ENCODE data around the gene GPR37.

Gene GPR37

DNA sequence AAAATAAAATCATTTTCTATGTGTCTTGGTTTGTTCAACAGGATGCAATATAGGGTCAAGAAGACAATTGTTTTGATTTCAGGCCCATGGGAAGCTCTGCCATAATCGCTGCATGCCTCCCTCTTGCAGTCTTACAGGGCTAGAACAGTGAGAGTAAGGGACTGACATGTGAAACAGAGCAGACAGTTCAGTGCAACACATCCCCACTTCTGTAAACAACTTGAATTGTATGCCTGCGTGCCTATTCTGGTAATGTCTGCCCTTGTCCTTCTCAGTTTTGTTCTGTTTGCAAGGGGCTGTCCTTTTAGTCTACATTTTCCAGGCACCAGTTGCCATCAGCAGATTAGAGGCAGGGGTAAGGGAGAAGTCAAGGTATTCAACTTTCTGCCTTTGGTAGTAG lies 34.8 kb upstream of the GPR37 start:
- Histone ChIP-seq H3K36me3 (ENCODE audit: insufficient read depth, low read length) (no peaks in the 10 kb centered on the region), H3K27ac (ENCODE audit: low read depth, low read length, poor library complexity, severe bottlenecking) (no peak overlapping the region), H3K27me3 (ENCODE audit: insufficient read depth, low read length) (no peaks in the 10 kb centered on the region), H3K4me3 (ENCODE audit: low read depth, low read length, poor library complexity, severe bottlenecking) (no peak overlapping the region), H3K9me2 (ENCODE audit: low read depth, low read length) (no peaks in the 10 kb centered on the region), H3K9ac (ENCODE audit: low read length) (no peak overlapping the region), H2AFZ (ENCODE audit: low read length) (no peak overlapping the region), H3K9me3 (ENCODE audit: low read length) (no peaks in the 10 kb centered on the region), H3K4me2 (ENCODE audit: low read length) (no peak overlapping the region), H3K4me1 (ENCODE audit: insufficient read depth, low read length, severe bottlenecking) (no peaks in the 10 kb centered on the region), H3K79me2 (ENCODE audit: insufficient read depth, low read length) (no peaks in the 10 kb centered on the region), H4K20me1 (ENCODE audit: insufficient read depth, low read length) (no peaks in the 10 kb centered on the region), H3F3A (ENCODE audit: insufficient read depth, low read length) (no peaks in the 10 kb centered on the region)
- TF ChIP-seq, protein P1, sequence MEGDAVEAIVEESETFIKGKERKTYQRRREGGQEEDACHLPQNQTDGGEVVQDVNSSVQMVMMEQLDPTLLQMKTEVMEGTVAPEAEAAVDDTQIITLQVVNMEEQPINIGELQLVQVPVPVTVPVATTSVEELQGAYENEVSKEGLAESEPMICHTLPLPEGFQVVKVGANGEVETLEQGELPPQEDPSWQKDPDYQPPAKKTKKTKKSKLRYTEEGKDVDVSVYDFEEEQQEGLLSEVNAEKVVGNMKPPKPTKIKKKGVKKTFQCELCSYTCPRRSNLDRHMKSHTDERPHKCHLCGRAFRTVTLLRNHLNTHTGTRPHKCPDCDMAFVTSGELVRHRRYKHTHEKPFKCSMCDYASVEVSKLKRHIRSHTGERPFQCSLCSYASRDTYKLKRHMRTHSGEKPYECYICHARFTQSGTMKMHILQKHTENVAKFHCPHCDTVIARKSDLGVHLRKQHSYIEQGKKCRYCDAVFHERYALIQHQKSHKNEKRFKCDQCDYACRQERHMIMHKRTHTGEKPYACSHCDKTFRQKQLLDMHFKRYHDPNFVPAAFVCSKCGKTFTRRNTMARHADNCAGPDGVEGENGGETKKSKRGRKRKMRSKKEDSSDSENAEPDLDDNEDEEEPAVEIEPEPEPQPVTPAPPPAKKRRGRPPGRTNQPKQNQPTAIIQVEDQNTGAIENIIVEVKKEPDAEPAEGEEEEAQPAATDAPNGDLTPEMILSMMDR (IDR thresholded peaks at IDR 0.05; ENCODE audit: low read length), result no peak
- TF ChIP-seq EZH2 (IDR thresholded peaks at IDR 0.05; ENCODE audit: borderline replicate concordance, low read length), result no peak

DNA sequence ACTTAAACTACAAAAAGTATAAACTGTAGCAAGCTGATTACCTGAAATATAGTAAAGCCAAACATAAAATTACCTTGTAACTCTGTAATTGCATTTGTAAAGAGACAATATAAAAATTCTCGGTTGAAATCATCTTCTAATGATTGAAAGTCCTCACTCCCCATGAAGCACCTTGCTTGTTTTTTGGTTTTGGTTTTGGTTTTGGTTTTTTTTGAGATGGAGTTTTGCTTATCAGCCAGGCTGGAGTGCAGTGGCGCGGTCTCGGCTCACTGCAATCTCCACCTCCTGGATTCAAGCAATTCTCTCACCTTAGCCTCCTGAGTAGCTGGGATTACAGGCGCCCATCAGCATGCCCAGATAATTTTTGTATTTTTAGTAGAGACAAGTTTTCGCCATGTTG lies 33.9 kb upstream of the GPR37 start:
- no peaks in the 10 kb centered on the region for H3K36me3 ChIP-seq (ENCODE audit: insufficient read depth, low read length)
- no peaks in the 10 kb centered on the region for H3K9me3 ChIP-seq (ENCODE audit: low read length)
- no peak overlapping the region for H3K27ac ChIP-seq (ENCODE audit: low read depth, low read length, poor library complexity, severe bottlenecking)
- H3K4me2 ChIP-seq (ENCODE audit: low read length), result no peak overlapping the region
- H3K27me3 ChIP-seq (ENCODE audit: insufficient read depth, low read length), result no peaks in the 10 kb centered on the region
- no peak overlapping the region for H3K4me3 ChIP-seq (ENCODE audit: low read depth, low read length, poor library complexity, severe bottlenecking)
- no peak overlapping the region for H3K9ac ChIP-seq (ENCODE audit: low read length)
- no peaks in the 10 kb centered on the region for H3F3A ChIP-seq (ENCODE audit: insufficient read depth, low read length)
- TF ChIP-seq, protein P1 (IDR thresholded peaks at IDR 0.05; ENCODE audit: low read length), result no peak
- no peak for TF ChIP-seq EZH2 (IDR thresholded peaks at IDR 0.05; ENCODE audit: borderline replicate concordance, low read length)
- no peak overlapping the region for H2AFZ ChIP-seq (ENCODE audit: low read length)
- no peaks in the 10 kb centered on the region for H3K9me2 ChIP-seq (ENCODE audit: low read depth, low read length)
- H4K20me1 ChIP-seq (ENCODE audit: insufficient read depth, low read length), result no peaks in the 10 kb centered on the region
- H3K79me2 ChIP-seq (ENCODE audit: insufficient read depth, low read length), result no peaks in the 10 kb centered on the region
- H3K4me1 ChIP-seq (ENCODE audit: insufficient read depth, low read length, severe bottlenecking), result no peaks in the 10 kb centered on the region

DNA sequence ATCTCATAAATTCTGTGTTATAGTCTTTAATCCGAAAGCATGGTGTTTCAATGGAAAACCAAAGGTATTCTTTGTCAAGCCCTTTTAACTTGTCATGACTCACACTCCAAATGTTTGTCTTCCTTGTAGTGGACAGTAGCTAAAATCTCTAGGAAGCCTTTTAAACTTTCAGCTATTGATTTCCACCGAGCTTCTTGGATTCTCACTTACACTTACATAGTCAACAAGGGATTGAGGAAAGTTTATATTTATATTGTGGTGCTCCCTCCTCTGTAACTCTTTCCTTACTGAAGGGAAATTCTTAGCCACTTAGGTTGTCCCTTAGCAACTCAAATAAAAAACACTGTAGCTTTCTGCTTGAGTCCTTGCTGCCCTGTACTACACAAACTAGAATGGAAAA lies 31.2 kb upstream of the GPR37 start:
- Histone ChIP-seq H3K36me3 (ENCODE audit: insufficient read depth, low read length) (no peaks in the 10 kb centered on the region), H3K27me3 (ENCODE audit: insufficient read depth, low read length) (no peaks in the 10 kb centered on the region), H4K20me1 (ENCODE audit: insufficient read depth, low read length) (no peaks in the 10 kb centered on the region), H3K79me2 (ENCODE audit: insufficient read depth, low read length) (no peaks in the 10 kb centered on the region), H3K9ac (ENCODE audit: low read length) (no peak overlapping the region), H3K9me3 (ENCODE audit: low read length) (no peaks in the 10 kb centered on the region), H3K4me1 (ENCODE audit: insufficient read depth, low read length, severe bottlenecking) (no peaks in the 10 kb centered on the region), H3K4me3 (ENCODE audit: low read depth, low read length, poor library complexity, severe bottlenecking) (no peak overlapping the region), H3K4me2 (ENCODE audit: low read length) (no peak overlapping the region), H3K9me2 (ENCODE audit: low read depth, low read length) (no peaks in the 10 kb centered on the region), H3K27ac (ENCODE audit: low read depth, low read length, poor library complexity, severe bottlenecking) (no peak overlapping the region), H2AFZ (ENCODE audit: low read length) (no peak overlapping the region), H3F3A (ENCODE audit: insufficient read depth, low read length) (no peaks in the 10 kb centered on the region)
- TF ChIP-seq, protein P1 (IDR thresholded peaks at IDR 0.05; ENCODE audit: low read length), result no peak
- no peak for TF ChIP-seq EZH2 (IDR thresholded peaks at IDR 0.05; ENCODE audit: borderline replicate concordance, low read length)

All from OCI-LY1 (cell line).